ENCODE measurements around the gene MBD3L3. TPM values are rescaled to one million over a fixed set of nuclear protein-coding genes. Genes with fewer than 3 reads are reported as not detected.
A peak's percentile ranks its signal among the peaks of the same experiment; 100 is the strongest.

MBD3L3 gene
- total and polyA plus RNA-seq, 2 of the 4 experiments (the other 2 are of a cell fraction): not detected

GRCh38 chr19:7063764-7064418, 5.4 kb upstream of the MBD3L3 start:
- Histone ChIP-seq H4K20me1 (ENCODE audit: insufficient read depth, low read length) (no peaks in the 10 kb centered on the region), H3K9ac (ENCODE audit: low read depth, low read length) (no peak overlapping the region), H3K4me3 (ENCODE audit: insufficient read depth, low read depth, low read length) (no peak overlapping the region), H3K14ac (replicated peaks; ENCODE audit: low read depth, low read length) (no peak overlapping the region), H3K36me3 (ENCODE audit: control insufficient read depth, insufficient read depth, low read length) (no peaks in the 10 kb centered on the region), H4K5ac (ENCODE audit: low read depth, low read length) (no peak overlapping the region), H2AK9ac (replicated peaks; ENCODE audit: low read depth, low read length, poor library complexity) (no peak overlapping the region), H4K91ac (ENCODE audit: insufficient read depth, low read depth, low read length) (no peak overlapping the region), H2AFZ (replicated peaks; ENCODE audit: low read length, poor library complexity) (peak overlapping the region; percentile 58), H3K27ac (ENCODE audit: insufficient read depth, low read length) (no peak overlapping the region), H3K4ac (ENCODE audit: low read depth, low read length) (no peak overlapping the region), H2BK15ac (ENCODE audit: low read depth, low read length) (no peak overlapping the region), H3K56ac (ENCODE audit: extremely low read depth, insufficient read depth, low read length) (no peak overlapping the region), H3K4me2 (ENCODE audit: low read depth, low read length) (no peak overlapping the region), H4K8ac (ENCODE audit: low read depth in 2 of 2, low read length in 2 of 2) (no peak overlapping the region), H2BK120ac (ENCODE audit: low read depth, low read length) (no peak overlapping the region), H3K27me3 (ENCODE audit: control insufficient read depth, insufficient read depth, low read length) (no peaks in the 10 kb centered on the region), H3K79me1 (ENCODE audit: low read depth in 1 of 2, low read length in 2 of 2) (no peaks in the 10 kb centered on the region), H2AK5ac (ENCODE audit: low read depth, low read length) (no peak overlapping the region), H3K18ac (ENCODE audit: low read depth, low read length) (no peak overlapping the region), H3K23ac (ENCODE audit: low read depth, low read length) (no peak overlapping the region), H3K4me1 (ENCODE audit: control insufficient read depth, insufficient read depth, low read length) (no peaks in the 10 kb centered on the region), H3K9me1 (ENCODE audit: insufficient read depth, low read length) (no peaks in the 10 kb centered on the region), H2BK20ac (ENCODE audit: low read depth, low read length) (no peak overlapping the region), H3K9me3 (ENCODE audit: control insufficient read depth, insufficient read depth, low read length) (no peaks in the 10 kb centered on the region), H2BK5ac (ENCODE audit: low read depth, low read length, poor library complexity, severe bottlenecking) (no peak overlapping the region)
- no peak for DNase-seq
- CTCF ChIA-PET: no interaction called here
- dilution Hi-C loops (cut with HindIII; ENCODE audit: low sequenced_read_pairs, unreplicated experiment) (no loop called here), intact Hi-C loops (cut with micrococcal nuclease) (loop anchor here (10.0 kb wide), 1 partner anchor 329 kb away; the partner anchor contains the start of genes GPR108 and TRIP10), in situ Hi-C loops (cut with MboI; ENCODE audit: low sequenced_read_pairs) (no loop called here)
- ATAC-seq (ENCODE audit: low read depth): no peak
- BruUV-seq (replicated peaks): no TSS peak
- WGBS, 2 experiments (ENCODE audit: extremely low coverage in 2 of 2, insufficient read length in 1 of 2): no CpG with 5 or more reads among the region's 9 CpGs
- no peak for TF ChIP-seq CHD1 (IDR thresholded peaks at IDR 0.05; ENCODE audit: low read depth, low read length)
- TF ChIP-seq BHLHE40 (IDR thresholded peaks at IDR 0.05; ENCODE audit: low read depth, low read length): no peak
- no peak for TF ChIP-seq FOS (IDR thresholded peaks at IDR 0.05; ENCODE audit: low read depth, low read length)
- TF ChIP-seq, protein P1, sequence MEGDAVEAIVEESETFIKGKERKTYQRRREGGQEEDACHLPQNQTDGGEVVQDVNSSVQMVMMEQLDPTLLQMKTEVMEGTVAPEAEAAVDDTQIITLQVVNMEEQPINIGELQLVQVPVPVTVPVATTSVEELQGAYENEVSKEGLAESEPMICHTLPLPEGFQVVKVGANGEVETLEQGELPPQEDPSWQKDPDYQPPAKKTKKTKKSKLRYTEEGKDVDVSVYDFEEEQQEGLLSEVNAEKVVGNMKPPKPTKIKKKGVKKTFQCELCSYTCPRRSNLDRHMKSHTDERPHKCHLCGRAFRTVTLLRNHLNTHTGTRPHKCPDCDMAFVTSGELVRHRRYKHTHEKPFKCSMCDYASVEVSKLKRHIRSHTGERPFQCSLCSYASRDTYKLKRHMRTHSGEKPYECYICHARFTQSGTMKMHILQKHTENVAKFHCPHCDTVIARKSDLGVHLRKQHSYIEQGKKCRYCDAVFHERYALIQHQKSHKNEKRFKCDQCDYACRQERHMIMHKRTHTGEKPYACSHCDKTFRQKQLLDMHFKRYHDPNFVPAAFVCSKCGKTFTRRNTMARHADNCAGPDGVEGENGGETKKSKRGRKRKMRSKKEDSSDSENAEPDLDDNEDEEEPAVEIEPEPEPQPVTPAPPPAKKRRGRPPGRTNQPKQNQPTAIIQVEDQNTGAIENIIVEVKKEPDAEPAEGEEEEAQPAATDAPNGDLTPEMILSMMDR (conservative IDR thresholded peaks at IDR 0.05; ENCODE audit: low read depth, low read length): no peak
- TF ChIP-seq MXI1 (IDR thresholded peaks at IDR 0.05; ENCODE audit: borderline replicate concordance, low read depth, low read length): no peak
- POLR2A ChIA-PET (ENCODE audit: unreplicated experiment): interaction anchor here (0.5 kb wide), 1 partner anchor 14 kb away, joined by 3 read pairs; no protein-coding TSS in a partner anchor

Data from IMR-90 (cell line).